HEK293T (cell line): ENCODE measurements around the gene ZNF541.
"Not testable (repeated sequence)": the region's sequence is repeated elsewhere in the genome, so short reads cannot be mapped to it uniquely, and the experiment has no call there.

Source experiments
- CTCF ChIA-PET: fragments of 350-600 bp; formaldehyde crosslinking; extraction: SDS; loops from one replicate; lab custom pipeline; 2021; ENCODE audit warnings: antibody characterized with exemption, inconsistent platforms; lab: Yijun Ruan, JAX
- POLR2A ChIA-PET: fragments of 350-600 bp; formaldehyde crosslinking; extraction: SDS; loops from one replicate; lab custom pipeline; 2020; ENCODE audit warnings: antibody characterized with exemption, inconsistent platforms; lab: Yijun Ruan, JAX
- DNase-seq: peaks from one replicate; pipeline ENCODE4 v3.0.0; 2012; ENCODE audit warnings: mixed read lengths; ENCODE audit errors: extremely low spot score
- ARNT ChIP-seq: fragments of 450-650 bp; IDR thresholded peaks from 2 replicates; pipeline ENCODE4 v1.6.1; 2017; ENCODE audit warnings: mild to moderate bottlenecking
- BHLHE40 ChIP-seq: fragments of 450-650 bp; IDR thresholded peaks from 2 replicates; pipeline ENCODE4 v1.6.1; 2016; ENCODE audit warnings: mild to moderate bottlenecking, moderate library complexity, borderline replicate concordance
- CTBP1 ChIP-seq: fragments of 450-650 bp; IDR thresholded peaks from 2 replicates; pipeline ENCODE4 v1.6.1; 2016; ENCODE audit warnings: borderline replicate concordance
- ELF4 ChIP-seq: fragments of 450-650 bp; IDR thresholded peaks from 2 replicates; pipeline ENCODE4 v1.6.1; 2017; ENCODE audit warnings: antibody characterized with exemption
- FOXA1 ChIP-seq: fragments of 450-650 bp; IDR thresholded peaks from 2 replicates; pipeline ENCODE4 v1.6.1; 2016; ENCODE audit warnings: mild to moderate bottlenecking
- FOXK2 ChIP-seq: fragments of 450-650 bp; IDR thresholded peaks from 2 replicates; pipeline ENCODE4 v1.6.1; 2016; ENCODE audit warnings: mild to moderate bottlenecking
- FOXM1 ChIP-seq: fragments of 450-650 bp; IDR thresholded peaks from 2 replicates; pipeline ENCODE4 v1.6.1; 2017; ENCODE audit warnings: mild to moderate bottlenecking, borderline replicate concordance
- HDGF ChIP-seq: fragments of 450-650 bp; IDR thresholded peaks from 2 replicates; pipeline ENCODE4 v1.6.1; 2017; ENCODE audit warnings: antibody characterized with exemption, borderline replicate concordance
- L3MBTL2 ChIP-seq: fragments of 450-650 bp; conservative IDR thresholded peaks from 2 replicates; pipeline ENCODE4 v1.6.1; 2016; ENCODE audit warnings: mild to moderate bottlenecking
- LEF1 ChIP-seq: fragments of 450-650 bp; IDR thresholded peaks from 2 replicates; pipeline ENCODE4 v1.6.1; 2017; ENCODE audit warnings: mild to moderate bottlenecking, borderline replicate concordance
- NFRKB ChIP-seq: fragments of 450-650 bp; IDR thresholded peaks from 2 replicates; pipeline ENCODE4 v1.6.1; 2016; ENCODE audit warnings: mild to moderate bottlenecking, moderate library complexity
- PKNOX1 ChIP-seq: fragments of 450-650 bp; IDR thresholded peaks from 2 replicates; pipeline ENCODE4 v1.6.1; 2016
- SP1 ChIP-seq: fragments of 450-650 bp; IDR thresholded peaks from 2 replicates; pipeline ENCODE4 v1.6.1; 2017
- SUZ12 ChIP-seq: fragments of 450-650 bp; IDR thresholded peaks from 2 replicates; pipeline ENCODE4 v1.6.1; 2016; ENCODE audit warnings: mild to moderate bottlenecking
- TARDBP ChIP-seq: fragments of 450-650 bp; IDR thresholded peaks from 2 replicates; pipeline ENCODE4 v1.6.1; 2016
- ZNF384 ChIP-seq: fragments of 450-650 bp; IDR thresholded peaks from 2 replicates; pipeline ENCODE4 v1.6.1; 2016

ZNF541 gene

GRCh38 chr19:47589824-47590223, 16.9 kb upstream of the ZNF541 start:
- ChIA-PET POLR2A (no interaction called here), CTCF (interaction anchor here (0.6 kb wide), 1 partner anchor 86 kb away, joined by 3 read pairs; no protein-coding TSS in a partner anchor)
- DNase-seq, result no peak
- TF ChIP-seq FOXA1 (no peak), HDGF (no peak), FOXM1 (no peak), ARNT (no peak), BHLHE40 (no peak), CTBP1 (no peak), FOXK2 (no peak), PKNOX1 (no peak), NFRKB (no peak), L3MBTL2 (no peak), SP1 (no peak), ELF4 (no peak), SUZ12 (no peak), ZNF384 (no peak), LEF1 (no peak), TARDBP (no peak)

- ChIA-PET POLR2A (no interaction called here), CTCF (no interaction called here)
- no peak for DNase-seq
- TF ChIP-seq ARNT, result no peak
- no peak for TF ChIP-seq FOXK2
- no peak for TF ChIP-seq FOXA1
- no peak for TF ChIP-seq NFRKB
- no peak for TF ChIP-seq SUZ12
Measured at GRCh38 chr19:47587295-47587694, 14.3 kb upstream of the ZNF541 start.

GRCh38 chr19:47583161-47583560, 10.2 kb upstream of the ZNF541 start:
- POLR2A ChIA-PET, DNase-seq: not testable (repeated sequence)
- CTCF ChIA-PET, result interaction anchor here (0.6 to 0.7 kb wide), 2 partner anchors 9 to 27 kb away, joined by 4 to 7 read pairs; no protein-coding TSS in a partner anchor

- no peak for TF ChIP-seq HDGF
- no peak for TF ChIP-seq NFRKB
- TF ChIP-seq L3MBTL2, result no peak
- POLR2A ChIA-PET, result no interaction called here
- no peak for DNase-seq
- CTCF ChIA-PET, result no interaction called here
Measured at GRCh38 chr19:47582320-47582909, 9.5 kb upstream of the ZNF541 start.

- ChIA-PET POLR2A (no interaction called here), CTCF (no interaction called here)
- TF ChIP-seq SP1 (no peak), ZNF384 (no peak), FOXM1 (no peak), HDGF (no peak), PKNOX1 (no peak), FOXA1 (no peak), CTBP1 (no peak), ARNT (no peak), LEF1 (no peak), BHLHE40 (no peak), L3MBTL2 (no peak), SUZ12 (no peak), FOXK2 (no peak)
- no peak for DNase-seq
Measured at GRCh38 chr19:47581605-47582319, 8.8 kb upstream of the ZNF541 start.

- ChIA-PET POLR2A (no interaction called here), CTCF (no interaction called here)
- DNase-seq, result no peak
- no peak for TF ChIP-seq BHLHE40
- no peak for TF ChIP-seq LEF1
- no peak for TF ChIP-seq FOXA1
- TF ChIP-seq L3MBTL2, result no peak
- TF ChIP-seq HDGF, result no peak
- TF ChIP-seq FOXM1, result no peak
- no peak for TF ChIP-seq CTBP1
- TF ChIP-seq SP1, result no peak
- no peak for TF ChIP-seq ELF4
- TF ChIP-seq SUZ12, result no peak
- no peak for TF ChIP-seq ARNT
- TF ChIP-seq ZNF384, result no peak
- no peak for TF ChIP-seq NFRKB
- no peak for TF ChIP-seq FOXK2
- no peak for TF ChIP-seq TARDBP
Measured at GRCh38 chr19:47580397-47580796, 7.4 kb upstream of the ZNF541 start.

- CTCF ChIA-PET, result no interaction called here
- DNase-seq, result no peak
- POLR2A ChIA-PET, result no interaction called here
- no peak for TF ChIP-seq FOXA1
- TF ChIP-seq ELF4, result no peak
- no peak for TF ChIP-seq LEF1
- TF ChIP-seq BHLHE40, result no peak
- TF ChIP-seq PKNOX1, result no peak
- TF ChIP-seq L3MBTL2, result no peak
- no peak for TF ChIP-seq CTBP1
- TF ChIP-seq ZNF384, result no peak
- no peak for TF ChIP-seq SP1
- TF ChIP-seq HDGF, result no peak
- TF ChIP-seq FOXM1, result no peak
- no peak for TF ChIP-seq NFRKB
- TF ChIP-seq SUZ12, result no peak
- no peak for TF ChIP-seq TARDBP
- no peak for TF ChIP-seq FOXK2
- no peak for TF ChIP-seq ARNT
Measured at GRCh38 chr19:47572635-47573034, 313 bp downstream of the ZNF541 start.
